Measurements from ENCODE around the gene ATG9B.
A peak's percentile ranks its signal among the peaks of the same experiment; 100 is the strongest.

ATG9B gene

DNA sequence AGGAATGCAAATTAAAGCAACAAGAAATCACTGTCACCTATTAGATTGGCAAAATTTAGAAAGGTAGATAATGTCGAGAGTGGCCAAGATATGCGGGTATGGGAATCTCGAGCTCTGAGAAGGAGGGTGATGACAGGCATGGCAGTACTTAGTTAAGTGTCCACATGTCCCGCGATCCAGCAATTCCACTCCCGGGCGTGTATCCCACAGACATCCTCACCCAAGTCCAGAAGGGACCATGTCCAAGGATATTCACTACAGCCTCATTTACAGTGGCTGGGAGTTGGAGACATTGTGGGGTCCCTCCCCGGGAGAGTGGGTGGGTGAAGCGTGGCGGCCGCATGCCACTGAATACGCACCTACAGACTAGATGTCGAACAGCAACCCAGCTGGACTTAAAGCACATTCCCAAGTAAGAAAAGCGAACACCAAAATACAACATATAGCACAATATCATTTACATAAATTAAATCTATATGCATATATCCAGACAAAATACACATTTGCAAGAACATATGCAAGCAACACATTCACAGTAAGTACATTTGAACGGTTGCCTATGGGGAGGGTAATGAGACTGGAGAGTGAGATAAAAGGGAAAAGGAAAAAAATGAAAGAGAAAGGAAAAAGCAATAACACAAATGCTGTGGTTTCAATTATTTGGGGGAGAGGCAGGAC, 56.1 kb downstream of the ATG9B start:
- TF ChIP-seq, protein P1, sequence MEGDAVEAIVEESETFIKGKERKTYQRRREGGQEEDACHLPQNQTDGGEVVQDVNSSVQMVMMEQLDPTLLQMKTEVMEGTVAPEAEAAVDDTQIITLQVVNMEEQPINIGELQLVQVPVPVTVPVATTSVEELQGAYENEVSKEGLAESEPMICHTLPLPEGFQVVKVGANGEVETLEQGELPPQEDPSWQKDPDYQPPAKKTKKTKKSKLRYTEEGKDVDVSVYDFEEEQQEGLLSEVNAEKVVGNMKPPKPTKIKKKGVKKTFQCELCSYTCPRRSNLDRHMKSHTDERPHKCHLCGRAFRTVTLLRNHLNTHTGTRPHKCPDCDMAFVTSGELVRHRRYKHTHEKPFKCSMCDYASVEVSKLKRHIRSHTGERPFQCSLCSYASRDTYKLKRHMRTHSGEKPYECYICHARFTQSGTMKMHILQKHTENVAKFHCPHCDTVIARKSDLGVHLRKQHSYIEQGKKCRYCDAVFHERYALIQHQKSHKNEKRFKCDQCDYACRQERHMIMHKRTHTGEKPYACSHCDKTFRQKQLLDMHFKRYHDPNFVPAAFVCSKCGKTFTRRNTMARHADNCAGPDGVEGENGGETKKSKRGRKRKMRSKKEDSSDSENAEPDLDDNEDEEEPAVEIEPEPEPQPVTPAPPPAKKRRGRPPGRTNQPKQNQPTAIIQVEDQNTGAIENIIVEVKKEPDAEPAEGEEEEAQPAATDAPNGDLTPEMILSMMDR (conservative IDR thresholded peaks at IDR 0.05; ENCODE audit: low read length): no peak
- H3K4me3 ChIP-seq (ENCODE audit: low read length): no peak overlapping the region; the same call in 1 of the 2 replicates
- DNase-seq (ENCODE audit: low read depth): peak; percentile 21

GRCh38 chr7:150967349-150967748, 56.9 kb downstream of the ATG9B start:
- TF ChIP-seq, protein P1 (conservative IDR thresholded peaks at IDR 0.05; ENCODE audit: low read length): no peak
- no peak overlapping the region for H3K4me3 ChIP-seq (ENCODE audit: low read length)
- no peak for DNase-seq (ENCODE audit: low read depth)

DNA sequence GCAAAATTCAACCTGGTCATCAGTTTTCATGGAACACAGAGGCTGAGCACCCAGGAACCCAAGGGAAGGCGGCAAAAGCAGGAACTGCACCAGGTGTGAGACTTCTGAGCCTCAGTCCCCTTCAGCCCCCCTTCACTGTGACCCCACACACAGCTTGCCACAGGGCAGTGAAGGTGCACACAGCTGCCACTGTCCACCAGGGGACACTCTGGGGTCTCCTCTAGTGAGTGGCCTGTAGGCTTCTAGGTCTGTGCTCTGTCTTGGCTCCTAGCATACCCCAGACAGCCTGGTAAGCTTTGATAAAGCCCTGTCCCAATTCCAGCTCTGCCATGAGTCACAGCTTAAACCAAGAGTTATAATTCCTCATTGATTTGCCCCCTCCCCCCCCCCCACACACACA, 58.3 kb downstream of the ATG9B start:
- H3K4me3 ChIP-seq (ENCODE audit: low read length): no peak overlapping the region
- TF ChIP-seq, protein P1 (conservative IDR thresholded peaks at IDR 0.05; ENCODE audit: low read length): no peak; the same call in 1 of the 2 replicates
- DNase-seq (ENCODE audit: low read depth): no peak

- TF ChIP-seq, protein P1 (conservative IDR thresholded peaks at IDR 0.05; ENCODE audit: low read length): no peak
- DNase-seq (ENCODE audit: low read depth): no peak
- no peak overlapping the region for H3K4me3 ChIP-seq (ENCODE audit: low read length)
Observed at GRCh38 chr7:150965273-150965830, 58.9 kb downstream of the ATG9B start.
